Thymus (tissue), 11 donors: ENCODE data around the gene RFFL. TPM values are rescaled to one million over a fixed set of nuclear protein-coding genes. Genes with fewer than 3 reads are reported as not detected.
A peak's percentile ranks its signal among the peaks of the same experiment; 100 is the strongest.

Experiments
- DNase-seq, 9 donors: peaks; one replicate each; pipeline ENCODE4 v3.0.0-alpha.2; 2013; ENCODE audit warnings: low spot score in 9 of 9, low read depth in 6 of 9, missing footprints in 1 of 9
- H3K27ac ChIP-seq, 2 donors: one replicate each; pipeline ENCODE4 v1.5.1; 2013; ENCODE audit warnings: control low read depth in 1 of 2, low read depth in 1 of 2, low read length in 1 of 2, mild to moderate bottlenecking in 1 of 2, moderate library complexity in 1 of 2
- H3K27me3 ChIP-seq, 2 donors: one replicate each; pipeline ENCODE4 v1.5.1; 2013; ENCODE audit warnings: low read length in 1 of 2; ENCODE audit not compliant: control insufficient read depth in 2 of 2, insufficient read depth in 1 of 2
- H3K36me3 ChIP-seq, 2 donors: one replicate each; pipeline ENCODE4 v1.5.1; 2013; ENCODE audit warnings: low read length in 1 of 2, mild to moderate bottlenecking in 1 of 2, moderate library complexity in 1 of 2; ENCODE audit not compliant: control insufficient read depth in 2 of 2, insufficient read depth in 2 of 2
- H3K4me1 ChIP-seq, 2 donors: one replicate each; pipeline ENCODE4 v1.5.1; 2013; ENCODE audit warnings: low read length in 2 of 2; ENCODE audit not compliant: control insufficient read depth in 2 of 2, insufficient read depth in 2 of 2
- H3K4me3 ChIP-seq, 2 donors: one replicate each; pipeline ENCODE4 v1.5.1; 2013; ENCODE audit warnings: low read length in 2 of 2, control low read depth in 1 of 2, mild to moderate bottlenecking in 1 of 2
- H3K9me3 ChIP-seq, 2 donors: one replicate each; pipeline ENCODE4 v1.5.1; 2013; ENCODE audit warnings: low read length in 1 of 2, mild to moderate bottlenecking in 1 of 2; ENCODE audit not compliant: control insufficient read depth in 2 of 2, insufficient read depth in 1 of 2
- WGBS: extraction: QIAGEN DNeasy Blood & Tissue Kit; methylation state at CpG from one replicate; pipeline ENCODE4 v1.1.7; 2013; 5-methylcytosine and 5-hydroxymethylcytosine counted together
- polyA plus RNA-seq: library from polyadenylated mRNA; stranded (reverse); fragments of 200-250 nt; gene quantifications from one replicate; pipeline ENCODE4 v1.2.3, GENCODE V29; 2013
- total RNA-seq: library from RNA; stranded (reverse); fragments of 120-200 nt; gene quantifications from one replicate; pipeline ENCODE4 v1.2.4, GENCODE V29; 2013
- donor health status: healthy.

RFFL gene
- total and polyA plus RNA-seq, 2 donors, result 16.5 to 17.6 TPM

DNA sequence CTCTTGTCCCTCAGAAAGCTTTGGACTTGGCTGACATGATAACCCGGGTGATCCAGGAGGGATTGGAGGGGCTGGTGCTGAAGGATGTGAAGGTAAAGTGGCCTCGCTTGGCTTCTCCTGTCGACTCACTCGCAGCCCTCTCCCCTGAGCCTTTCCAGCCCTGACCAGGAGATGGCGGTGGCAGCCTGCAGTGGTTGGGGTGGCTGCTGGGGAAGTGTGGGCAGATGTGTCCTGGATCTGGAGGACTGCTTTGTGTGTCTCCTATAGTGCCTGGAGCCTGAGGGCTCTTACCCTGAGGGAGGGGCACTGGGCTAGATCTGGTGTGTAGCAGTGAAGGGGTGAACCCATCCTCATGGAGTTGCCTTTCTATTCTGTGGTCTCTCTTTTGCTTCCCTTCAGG lies 65.3 kb downstream of the RFFL start:
- 57% methylated on average over 5 of the region's 5 CpGs for WGBS
- Histone ChIP-seq H3K4me1 (peaks cover 3 to 13% of the 10 kb centered on the region in 2 donors), H3K9me3 (no peaks in the 10 kb centered on the region), H3K27me3 (no peaks in the 10 kb centered on the region), H3K4me3 (no peak overlapping the region), H3K36me3 (peaks cover 62 to 66% of the 10 kb centered on the region in 2 donors), H3K27ac (no peak overlapping the region)
- DNase-seq, result peak; percentile 36 to 83 (median 54)

DNA sequence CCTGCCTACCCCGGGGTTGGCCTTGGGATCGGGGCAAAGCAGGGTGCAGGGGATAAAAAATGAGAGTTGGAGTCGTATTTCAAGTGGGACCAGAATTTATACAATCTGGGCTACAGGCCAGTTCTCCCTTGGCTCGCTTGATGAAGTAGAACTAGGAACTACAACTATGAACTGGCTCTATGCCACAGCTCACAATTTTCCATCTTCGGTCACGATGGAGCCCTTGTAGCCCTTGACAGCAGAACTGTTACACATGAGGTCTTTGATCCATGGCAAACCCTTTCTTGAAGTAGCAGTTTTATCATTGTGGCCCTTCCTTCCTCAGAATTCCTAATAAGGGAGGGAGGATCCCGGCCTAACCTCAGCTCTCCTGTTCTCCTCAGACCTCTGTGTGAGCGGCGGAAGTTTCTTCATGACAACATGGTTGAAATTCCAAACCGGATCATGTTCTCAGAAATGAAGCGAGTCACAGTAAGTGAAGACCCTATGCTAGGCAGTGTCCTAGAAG lies 66.1 kb downstream of the RFFL start:
- no peak overlapping the region for H3K4me3 ChIP-seq
- H3K36me3 ChIP-seq, result peaks cover 59 to 65% of the 10 kb centered on the region in 2 donors
- peak overlapping the region in 1 of 2 donors; percentile 40 for H3K27ac ChIP-seq
- peaks cover 3 to 13% of the 10 kb centered on the region in 2 donors for H3K4me1 ChIP-seq
- H3K9me3 ChIP-seq, result no peaks in the 10 kb centered on the region
- DNase-seq, result peak in 1 of 9 donors; percentile 37
- H3K27me3 ChIP-seq, result no peaks in the 10 kb centered on the region
- 91% methylated on average over 11 of the region's 11 CpGs for WGBS

DNA sequence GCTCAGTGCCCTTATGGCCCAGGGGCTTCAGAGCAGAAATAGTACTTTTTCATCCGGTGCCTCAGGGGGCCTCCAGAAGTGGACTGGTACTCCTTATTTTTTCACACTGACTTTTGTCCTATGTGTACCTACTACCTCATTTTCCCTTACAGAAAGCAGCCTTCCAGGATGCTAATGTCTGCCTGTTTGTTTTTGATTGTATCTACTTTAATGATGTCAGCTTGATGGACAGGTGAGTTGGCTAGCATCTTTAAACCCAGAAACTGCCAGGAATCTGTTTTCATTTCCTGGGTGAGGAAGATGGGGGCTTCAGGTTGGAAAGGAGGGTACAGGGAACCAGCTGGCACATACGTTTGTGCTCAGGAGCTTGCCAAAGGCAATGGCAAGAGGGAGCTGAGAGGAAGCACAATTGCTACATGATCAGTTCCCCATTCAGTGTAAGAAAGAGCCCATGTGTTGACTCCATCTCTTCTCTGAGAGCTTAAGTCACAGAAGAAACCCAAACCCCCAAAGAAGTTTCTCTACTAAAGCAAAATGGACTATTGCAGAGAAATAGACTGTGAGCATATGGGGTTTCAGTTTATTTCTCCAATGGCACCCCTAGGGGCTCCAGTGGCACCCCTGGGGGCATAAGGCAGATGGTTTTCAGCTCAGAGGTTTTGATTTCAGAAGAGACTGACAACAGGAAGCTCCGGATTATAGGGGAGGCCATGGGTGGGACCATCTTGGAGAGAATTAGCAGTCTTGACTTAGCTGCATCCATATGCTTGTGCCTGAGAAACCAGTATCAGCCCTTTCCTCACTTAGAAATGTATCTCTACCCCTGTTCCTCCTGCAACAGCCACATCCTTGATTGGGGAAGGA lies 66.9 kb downstream of the RFFL start:
- Histone ChIP-seq H3K27ac (peak overlapping the region in 1 of 2 donors; percentile 11), H3K9me3 (no peaks in the 10 kb centered on the region), H3K27me3 (no peaks in the 10 kb centered on the region), H3K36me3 (peaks cover 55 to 69% of the 10 kb centered on the region in 2 donors), H3K4me1 (peaks cover 3 to 13% of the 10 kb centered on the region in 2 donors), H3K4me3 (no peak overlapping the region)
- DNase-seq, result no peak
- WGBS, result 96% methylated on average over 3 of the region's 3 CpGs

DNA sequence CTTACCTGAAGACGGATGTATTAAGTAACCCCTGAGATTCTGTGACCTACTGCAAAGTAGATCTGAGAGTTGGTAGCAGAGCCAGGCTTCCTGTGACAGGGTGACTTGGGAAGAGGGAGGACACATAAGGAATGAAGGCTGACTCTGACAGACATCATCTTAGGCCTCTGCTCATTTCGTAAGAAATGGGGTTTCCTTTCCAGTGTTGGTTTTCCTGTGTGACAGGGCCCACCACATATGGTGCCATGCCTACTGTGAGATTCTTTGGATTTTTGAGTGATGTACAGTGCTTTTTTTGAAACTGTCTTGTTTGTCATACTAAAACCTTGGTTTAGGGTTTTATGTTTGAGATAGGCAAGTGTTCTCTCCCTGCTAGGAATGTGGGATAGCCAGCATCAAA lies 70.5 kb downstream of the RFFL start:
- Histone ChIP-seq H3K27ac (no peak overlapping the region), H3K4me3 (no peak overlapping the region), H3K9me3 (no peaks in the 10 kb centered on the region), H3K4me1 (peaks cover 0 to 8% of the 10 kb centered on the region in 2 donors), H3K27me3 (no peaks in the 10 kb centered on the region), H3K36me3 (peaks cover 67 to 74% of the 10 kb centered on the region in 2 donors)
- no peak for DNase-seq
- WGBS, result 86% methylated on average over 2 of the region's 2 CpGs

DNA sequence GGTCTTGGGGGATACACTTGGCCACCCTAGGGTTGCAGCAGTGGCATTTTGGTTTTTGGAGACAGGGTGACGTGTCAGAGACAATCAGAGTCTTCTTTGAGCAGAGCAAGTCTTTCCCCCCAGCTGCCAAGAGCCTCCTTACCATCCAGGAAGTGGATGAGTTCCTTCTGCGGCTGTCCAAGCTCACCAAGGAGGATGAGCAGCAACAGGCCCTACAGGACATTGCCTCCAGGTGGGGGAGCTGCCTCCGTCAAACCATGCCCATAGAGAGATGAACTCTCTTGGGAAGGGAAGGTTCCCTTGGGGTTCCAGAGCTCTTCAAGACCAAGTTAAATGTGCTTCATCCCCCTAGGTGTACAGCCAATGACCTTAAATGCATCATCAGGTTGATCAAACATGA lies 71.9 kb downstream of the RFFL start:
- 92% methylated on average over 3 of the region's 3 CpGs for WGBS
- DNase-seq, result no peak
- H3K36me3 ChIP-seq, result peaks cover 68 to 73% of the 10 kb centered on the region in 2 donors
- no peaks in the 10 kb centered on the region for H3K9me3 ChIP-seq
- H3K27ac ChIP-seq, result no peak overlapping the region
- no peaks in the 10 kb centered on the region for H3K27me3 ChIP-seq
- peaks cover 0 to under 1% of the 10 kb centered on the region in 2 donors for H3K4me1 ChIP-seq
- H3K4me3 ChIP-seq, result no peak overlapping the region

DNA sequence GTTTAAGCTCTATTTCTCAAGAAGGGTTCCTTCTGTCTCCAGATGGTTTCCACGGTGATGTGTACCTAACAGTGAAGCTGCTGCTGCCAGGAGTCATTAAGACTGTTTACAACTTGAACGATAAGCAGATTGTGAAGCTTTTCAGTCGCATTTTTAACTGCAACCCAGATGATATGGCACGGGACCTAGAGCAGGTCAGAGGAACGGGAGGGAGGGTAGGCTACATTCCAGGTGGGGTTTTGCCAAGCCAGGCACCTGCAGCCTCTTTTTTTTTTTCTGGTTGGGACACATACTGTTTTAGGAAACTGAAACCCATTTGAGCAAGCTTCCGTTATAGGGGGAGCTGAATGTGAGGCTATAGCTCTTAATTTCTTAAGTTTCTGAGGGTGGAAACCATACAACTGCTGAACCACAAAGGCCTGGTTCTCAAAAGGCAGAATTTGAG lies 72.6 kb downstream of the RFFL start:
- H3K4me3 ChIP-seq, result no peak overlapping the region
- no peaks in the 10 kb centered on the region for H3K27me3 ChIP-seq
- no peaks in the 10 kb centered on the region for H3K9me3 ChIP-seq
- no peaks in the 10 kb centered on the region for H3K4me1 ChIP-seq
- H3K27ac ChIP-seq, result peak overlapping the region in 1 of 2 donors; percentile 9
- WGBS, result 89% methylated on average over 6 of the region's 6 CpGs
- peaks cover 62 to 67% of the 10 kb centered on the region in 2 donors for H3K36me3 ChIP-seq
- peak in 1 of 9 donors; percentile 6 for DNase-seq

DNA sequence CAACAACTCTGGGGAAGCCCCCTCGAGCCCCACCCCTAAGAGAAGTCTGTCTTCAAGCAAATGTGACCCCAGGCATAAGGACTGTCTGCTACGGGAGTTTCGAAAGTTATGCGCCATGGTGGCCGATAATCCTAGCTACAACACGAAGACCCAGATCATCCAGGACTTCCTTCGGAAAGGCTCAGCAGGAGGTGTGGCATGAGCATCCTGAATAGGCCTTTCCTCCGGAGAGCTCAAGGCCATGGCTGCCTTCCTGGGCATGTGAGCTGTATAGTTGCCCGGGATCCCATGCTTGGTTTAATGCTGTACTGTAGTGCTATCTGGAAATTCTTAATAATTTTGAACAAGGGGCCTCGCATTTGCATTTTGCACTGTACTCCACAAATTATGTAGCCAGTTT lies 74.0 kb downstream of the RFFL start:
- H3K4me1 ChIP-seq, result no peaks in the 10 kb centered on the region
- H3K9me3 ChIP-seq, result no peaks in the 10 kb centered on the region
- H3K4me3 ChIP-seq, result no peak overlapping the region
- no peaks in the 10 kb centered on the region for H3K27me3 ChIP-seq
- peaks cover 47 to 57% of the 10 kb centered on the region in 2 donors for H3K36me3 ChIP-seq
- DNase-seq, result no peak
- 98% methylated on average over 10 of the region's 10 CpGs for WGBS
- H3K27ac ChIP-seq, result no peak overlapping the region

DNA sequence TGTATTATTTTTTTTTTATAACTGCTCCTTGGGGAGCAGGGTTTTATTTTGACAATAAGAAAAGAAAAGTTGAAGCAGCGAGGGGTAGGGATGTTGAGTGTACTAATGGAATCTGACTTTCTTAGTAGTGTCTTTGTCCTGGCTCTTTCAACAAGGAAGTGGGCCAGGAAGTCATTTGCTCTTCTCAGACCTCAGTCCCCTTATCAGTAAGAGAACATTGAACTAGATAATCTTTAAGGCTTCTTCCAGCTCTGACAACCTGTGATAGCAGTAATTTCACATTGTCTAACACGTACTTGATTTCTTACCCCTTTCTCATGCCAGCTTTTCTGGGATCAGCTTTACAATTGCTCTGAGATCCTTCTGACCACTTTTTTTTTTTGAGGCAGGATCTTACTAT lies 74.9 kb downstream of the RFFL start:
- DNase-seq, result no peak
- Histone ChIP-seq H3K9me3 (no peaks in the 10 kb centered on the region), H3K27me3 (no peaks in the 10 kb centered on the region), H3K4me3 (no peak overlapping the region), H3K36me3 (peaks cover 42 to 49% of the 10 kb centered on the region in 2 donors), H3K27ac (no peak overlapping the region), H3K4me1 (no peaks in the 10 kb centered on the region)
- WGBS, result 97% methylated on average over 2 of the region's 2 CpGs

DNA sequence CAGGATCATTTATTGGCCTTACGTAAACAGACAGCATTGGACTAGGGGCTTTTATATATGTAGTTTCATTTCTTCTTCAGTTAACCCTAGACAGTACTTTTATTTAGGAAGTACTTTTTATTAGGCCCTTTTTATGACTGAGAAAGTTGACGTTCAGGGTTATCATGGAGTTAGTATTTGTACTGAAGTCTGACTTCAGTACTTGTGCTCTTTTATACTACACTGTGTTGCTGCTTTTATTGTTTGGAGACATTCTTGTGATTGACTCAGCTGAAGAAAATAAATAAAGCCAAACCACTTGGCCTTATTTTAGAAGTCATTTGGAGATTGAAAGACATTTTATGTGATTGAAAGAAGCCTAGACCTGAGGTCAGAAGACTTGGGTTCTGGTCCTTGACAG lies 76.3 kb downstream of the RFFL start:
- no peaks in the 10 kb centered on the region for H3K4me1 ChIP-seq
- H3K27me3 ChIP-seq, result no peaks in the 10 kb centered on the region
- DNase-seq, result no peak
- H3K4me3 ChIP-seq, result no peak overlapping the region
- H3K27ac ChIP-seq, result no peak overlapping the region
- 95% methylated on average over 2 of the region's 2 CpGs for WGBS
- peaks cover 36 to 45% of the 10 kb centered on the region in 2 donors for H3K36me3 ChIP-seq
- H3K9me3 ChIP-seq, result no peaks in the 10 kb centered on the region
